IPS-18c (cell line): ENCODE measurements around the gene CHCHD3.

Experiments
- H3K4me3 ChIP-seq: 2 replicates; pipeline ENCODE4 v1.7.0; 2013; ENCODE audit warnings: low read depth, mild to moderate bottlenecking, low read length, moderate library complexity; ENCODE audit not compliant: insufficient read depth
- H3K9me3 ChIP-seq: one replicate; pipeline ENCODE4 v1.6.1; 2013; ENCODE audit warnings: mild to moderate bottlenecking, low read length, moderate library complexity; ENCODE audit not compliant: control insufficient read depth, insufficient read depth

The CHCHD3 gene

GRCh38 chr7:132854238-132854637, 227.7 kb downstream of the CHCHD3 start:
- Histone ChIP-seq H3K9me3 (no peaks in the 10 kb centered on the region), H3K4me3 (no peak overlapping the region)

GRCh38 chr7:132847376-132847775, 234.5 kb downstream of the CHCHD3 start:
- Histone ChIP-seq H3K4me3 (no peak overlapping the region), H3K9me3 (no peaks in the 10 kb centered on the region)

GRCh38 chr7:132846086-132846485, 235.8 kb downstream of the CHCHD3 start:
- Histone ChIP-seq H3K4me3 (no peak overlapping the region), H3K9me3 (no peaks in the 10 kb centered on the region)

- Histone ChIP-seq H3K9me3 (no peaks in the 10 kb centered on the region), H3K4me3 (no peak overlapping the region)
Measured at GRCh38 chr7:132842478-132842877, 239.4 kb downstream of the CHCHD3 start.

- Histone ChIP-seq H3K9me3 (no peaks in the 10 kb centered on the region), H3K4me3 (no peak overlapping the region)
Measured at GRCh38 chr7:132840199-132840598, 241.7 kb downstream of the CHCHD3 start.

- Histone ChIP-seq H3K9me3 (no peaks in the 10 kb centered on the region), H3K4me3 (no peak overlapping the region)
Measured at GRCh38 chr7:132838313-132838712, 243.6 kb downstream of the CHCHD3 start.

- H3K9me3 ChIP-seq = no peaks in the 10 kb centered on the region
- no peak overlapping the region for H3K4me3 ChIP-seq
Measured at GRCh38 chr7:132837529-132837928, 244.4 kb downstream of the CHCHD3 start.

GRCh38 chr7:132836746-132837145, 245.1 kb downstream of the CHCHD3 start:
- no peaks in the 10 kb centered on the region for H3K9me3 ChIP-seq
- H3K4me3 ChIP-seq = no peak overlapping the region

- H3K9me3 ChIP-seq = no peaks in the 10 kb centered on the region
- no peak overlapping the region for H3K4me3 ChIP-seq
Measured at GRCh38 chr7:132830941-132831340, 250.9 kb downstream of the CHCHD3 start.

GRCh38 chr7:132828502-132828901, 253.4 kb downstream of the CHCHD3 start:
- Histone ChIP-seq H3K9me3 (no peaks in the 10 kb centered on the region), H3K4me3 (no peak overlapping the region)

- Histone ChIP-seq H3K4me3 (no peak overlapping the region), H3K9me3 (no peaks in the 10 kb centered on the region)
Measured at GRCh38 chr7:132825932-132826835, 255.7 kb downstream of the CHCHD3 start.

- Histone ChIP-seq H3K4me3 (no peak overlapping the region), H3K9me3 (no peaks in the 10 kb centered on the region)
Measured at GRCh38 chr7:132825222-132825621, 256.7 kb downstream of the CHCHD3 start.

GRCh38 chr7:132819648-132820047, 262.2 kb downstream of the CHCHD3 start:
- Histone ChIP-seq H3K4me3 (no peak overlapping the region), H3K9me3 (no peaks in the 10 kb centered on the region)

- H3K9me3 ChIP-seq = no peaks in the 10 kb centered on the region
- H3K4me3 ChIP-seq = no peak overlapping the region
Measured at GRCh38 chr7:132817949-132818348, 263.9 kb downstream of the CHCHD3 start.

- no peak overlapping the region for H3K4me3 ChIP-seq
- no peaks in the 10 kb centered on the region for H3K9me3 ChIP-seq
Measured at GRCh38 chr7:132815696-132816311, 266.1 kb downstream of the CHCHD3 start.

- no peaks in the 10 kb centered on the region for H3K9me3 ChIP-seq
- H3K4me3 ChIP-seq = no peak overlapping the region
Measured at GRCh38 chr7:132815130-132815529, 266.8 kb downstream of the CHCHD3 start.

- H3K9me3 ChIP-seq = no peaks in the 10 kb centered on the region
Measured at GRCh38 chr7:132810561-132810960, 271.3 kb downstream of the CHCHD3 start.

GRCh38 chr7:132806834-132807233, 275.1 kb downstream of the CHCHD3 start:
- Histone ChIP-seq H3K4me3 (no peak overlapping the region), H3K9me3 (no peaks in the 10 kb centered on the region)

More at GRCh38 chr7:132810561-132810960, 271.3 kb downstream of the CHCHD3 start:
- no peak overlapping the region for H3K4me3 ChIP-seq
